KBM-7 (cell line): ENCODE results near the gene NAPB.
A peak's percentile ranks its signal among the peaks of the same experiment; 100 is the strongest.

ENCODE experiments used
- DNase-seq: peaks from one replicate; pipeline ENCODE4 v3.0.0-alpha.2; 2015
- in situ Hi-C: fragments of 300-500 bp; cut with MboI; formaldehyde crosslinking; loops from 2 replicates; pipeline ENCODE4 v1.14.3; 2020; ENCODE audit warnings: low sequenced_read_pairs, low pct_unique_long_range_greater_than_20kb, mixed read lengths

Gene NAPB

DNA sequence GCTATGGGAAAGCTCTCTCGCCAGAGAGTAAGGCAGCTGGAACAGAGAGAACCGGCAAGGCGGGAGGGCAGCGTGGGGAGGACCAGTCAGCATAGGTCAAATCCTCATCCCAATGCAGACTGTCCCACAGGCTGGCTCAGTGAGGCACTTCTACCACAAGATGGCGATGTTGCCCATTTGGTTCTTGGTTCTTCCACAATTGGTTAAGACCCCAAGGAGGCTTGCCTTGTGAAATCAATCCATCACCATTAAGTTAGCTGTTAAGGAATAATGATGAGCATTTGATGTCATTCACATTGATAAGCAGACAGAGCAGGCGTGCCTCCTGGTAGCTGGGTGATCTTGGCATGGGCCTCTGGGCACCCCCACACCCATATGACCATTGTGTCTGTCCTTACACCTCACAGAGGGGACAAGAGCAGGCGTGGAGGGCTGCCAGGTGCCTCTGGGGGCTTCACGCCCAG is 20.6 kb upstream of the NAPB start:
- in situ Hi-C loops, result no loop called here
- DNase-seq, result peak; percentile 68

GRCh38 chr20:23440004-23440403 is 18.7 kb upstream of the NAPB start:
- no peak for DNase-seq
- in situ Hi-C loops, result no loop called here

DNA sequence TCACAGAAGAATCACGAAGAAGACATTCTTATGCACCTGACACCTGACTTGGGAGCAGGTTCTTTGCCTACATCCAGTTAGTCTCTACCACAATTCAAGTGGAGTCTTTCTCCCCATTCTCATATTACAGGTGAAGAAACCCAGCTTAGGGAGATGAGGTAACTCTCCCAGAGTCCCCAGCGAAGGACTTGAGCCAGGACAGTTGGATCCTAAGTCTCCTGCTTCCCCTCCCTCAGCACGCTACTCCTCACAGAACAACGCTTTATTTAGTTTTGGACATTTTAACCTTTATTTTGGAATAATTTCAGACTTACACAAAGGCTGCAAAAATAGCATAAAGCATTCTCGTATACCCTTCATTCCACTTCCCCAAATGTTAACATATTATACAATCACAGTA is 17.4 kb upstream of the NAPB start:
- in situ Hi-C loops, result no loop called here
- no peak for DNase-seq

DNA sequence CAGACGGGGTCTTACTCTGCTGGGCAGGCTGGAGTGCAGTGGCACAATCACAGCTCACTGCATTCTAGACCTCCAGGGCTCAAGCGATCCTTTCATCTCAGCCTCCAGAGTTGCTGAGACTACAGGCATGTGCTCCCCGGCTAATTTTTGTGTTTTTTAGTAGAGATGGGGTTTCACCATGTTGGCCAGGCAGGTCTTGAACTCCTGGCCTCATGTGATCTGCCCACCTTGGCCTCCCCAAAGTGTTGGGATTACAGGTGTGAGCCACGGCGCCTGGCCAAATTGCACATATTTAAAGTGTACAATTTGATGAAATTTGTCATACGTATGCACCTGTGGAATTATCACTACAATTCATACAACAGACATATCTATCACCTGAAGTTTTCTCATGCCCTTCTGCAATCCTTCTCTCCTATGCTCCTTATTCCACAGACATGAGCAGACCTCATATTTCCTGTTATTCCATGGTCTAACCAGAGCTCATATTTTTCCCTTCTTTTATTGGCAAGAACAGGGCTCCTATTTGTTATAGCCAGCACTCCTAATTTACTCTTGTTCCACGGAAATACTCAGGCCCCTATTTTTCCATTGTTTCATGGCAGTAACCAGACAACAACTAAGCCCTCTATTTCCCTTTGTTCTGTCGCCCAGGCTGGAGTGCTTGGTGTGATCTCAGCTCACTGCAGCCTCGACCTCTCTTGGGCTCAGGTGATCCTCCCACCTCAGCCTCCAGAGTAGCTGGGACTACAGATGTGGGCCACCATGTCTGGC is 16.0 kb upstream of the NAPB start:
- in situ Hi-C loops, result no loop called here
- no peak for DNase-seq

DNA sequence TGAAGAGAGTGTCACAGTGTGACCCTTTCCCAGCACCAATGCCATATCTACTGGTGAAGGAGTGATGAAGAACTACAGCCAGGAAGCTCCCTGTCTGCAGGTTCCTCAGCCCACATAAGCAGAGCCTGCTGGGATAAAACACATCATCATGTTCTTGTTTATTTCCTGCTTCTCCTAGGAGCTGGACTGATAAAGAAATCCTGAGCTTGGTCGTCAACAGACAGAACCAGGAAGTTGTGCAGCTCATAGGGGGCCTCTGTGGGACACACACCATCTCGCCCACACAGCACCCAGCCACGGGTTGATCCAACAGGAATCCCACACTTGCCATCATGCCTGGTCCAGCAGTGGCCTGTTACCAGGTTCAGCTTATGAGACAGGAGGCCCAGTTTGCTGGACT is 15.4 kb upstream of the NAPB start:
- in situ Hi-C loops, result no loop called here
- DNase-seq, result no peak

- in situ Hi-C loops, result no loop called here
- no peak for DNase-seq
Measured at GRCh38 chr20:23435626-23436539, 14.6 kb upstream of the NAPB start.

DNA sequence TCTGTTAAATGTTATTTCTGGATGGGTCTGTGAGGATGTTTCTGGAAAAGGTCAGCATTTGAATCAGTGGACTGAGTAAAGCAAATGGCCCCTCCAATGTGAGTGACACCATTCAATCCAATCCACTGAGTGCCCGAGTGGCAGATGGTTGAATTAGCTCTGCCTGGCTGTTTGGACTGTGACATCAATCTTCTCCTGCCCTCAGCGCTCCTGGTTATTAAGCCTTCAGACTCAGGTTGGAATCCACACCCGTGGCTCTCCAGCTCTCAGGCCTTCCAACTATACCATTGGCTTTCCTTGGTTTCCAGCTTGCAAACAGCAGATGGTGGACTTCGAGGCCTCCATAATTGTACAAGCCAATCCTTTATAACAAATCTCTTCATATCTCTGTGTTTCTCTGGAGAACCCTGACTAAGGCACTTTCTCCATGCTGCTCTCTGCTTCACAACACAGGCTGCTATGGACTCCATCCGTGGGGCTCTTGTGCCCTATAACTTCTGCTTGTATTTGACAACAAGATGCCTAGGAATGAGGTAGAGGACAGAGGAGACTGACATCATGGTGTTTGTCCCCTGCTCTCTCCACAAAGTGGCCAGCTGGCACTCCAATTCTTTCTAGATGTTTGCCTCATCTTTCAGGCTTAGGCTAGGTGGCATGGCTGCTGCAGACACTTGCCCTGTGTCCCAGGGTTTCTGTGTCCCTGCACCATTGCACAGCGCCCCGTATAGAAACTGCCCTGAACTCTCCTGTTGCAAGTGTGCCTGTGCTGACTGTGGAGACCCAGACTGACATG is 13.4 kb upstream of the NAPB start:
- in situ Hi-C loops, result no loop called here
- no peak for DNase-seq

DNA sequence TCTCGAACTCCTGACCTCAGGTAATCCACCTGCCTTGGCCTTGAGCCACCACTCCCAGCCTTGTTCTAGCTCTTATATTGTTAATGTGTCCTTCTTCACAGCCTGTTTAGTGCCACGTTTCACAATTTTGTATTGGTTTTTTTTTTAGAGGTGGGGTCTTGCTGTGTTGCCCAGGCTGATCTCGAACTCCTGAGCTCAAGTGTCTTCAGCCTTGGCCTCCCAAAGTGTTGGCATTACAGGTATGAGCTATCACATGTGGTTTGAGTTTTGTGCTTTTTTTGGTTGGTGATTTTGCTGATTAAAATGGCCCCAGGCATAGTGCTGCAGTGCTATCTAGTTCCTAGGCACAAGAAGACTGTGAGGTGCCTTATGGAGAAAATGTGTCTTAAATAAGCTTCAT is 12.3 kb upstream of the NAPB start:
- in situ Hi-C loops, result no loop called here
- DNase-seq, result no peak

- DNase-seq, result no peak
- in situ Hi-C loops, result no loop called here
Measured at GRCh38 chr20:23425129-23425528, 3.8 kb upstream of the NAPB start.

DNA sequence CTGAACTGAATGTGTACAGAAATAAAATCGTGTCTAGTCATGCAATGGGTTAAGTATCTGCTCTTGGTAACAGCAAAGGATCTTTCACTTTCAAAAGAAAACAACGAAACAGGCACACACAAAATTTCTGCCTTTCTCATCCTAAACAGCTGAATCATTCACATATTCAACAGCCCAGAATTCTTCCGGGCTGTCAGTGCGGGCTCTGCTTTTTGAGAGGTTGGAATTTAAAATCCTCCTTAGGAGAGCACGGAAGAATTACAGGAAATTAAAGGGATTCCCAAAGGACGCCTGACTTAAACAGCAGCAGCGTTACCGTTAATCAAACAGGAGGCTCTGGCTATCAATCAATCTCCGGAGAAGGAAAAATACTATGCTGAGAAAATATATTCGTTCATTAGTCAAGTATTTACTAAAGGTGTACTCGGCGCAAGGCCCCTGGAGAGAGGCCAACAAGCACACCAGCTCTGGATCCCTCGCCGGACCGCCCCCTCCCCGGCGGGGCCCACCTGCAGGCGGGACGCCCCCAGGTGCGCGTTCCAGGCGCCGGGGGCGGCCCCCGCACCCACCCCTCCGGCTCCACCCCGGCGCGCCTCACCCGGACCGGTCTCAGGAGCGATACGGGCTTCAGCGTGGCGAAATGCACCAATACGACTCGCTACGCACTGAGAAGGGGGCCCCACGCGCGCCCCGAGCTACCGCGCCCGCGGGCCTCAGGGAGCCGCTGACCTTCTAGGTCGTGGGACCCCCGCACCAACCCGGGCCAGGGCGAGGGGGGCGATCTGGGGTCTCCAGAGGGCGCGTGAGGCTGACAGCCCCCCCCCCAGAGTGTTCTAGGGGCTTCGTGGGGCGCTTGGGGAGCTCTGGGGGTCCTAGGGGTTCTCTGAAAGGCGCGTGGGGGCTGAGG is 1.0 kb downstream of the NAPB start:
- peak; percentile 38 for DNase-seq
- in situ Hi-C loops, result no loop called here

DNA sequence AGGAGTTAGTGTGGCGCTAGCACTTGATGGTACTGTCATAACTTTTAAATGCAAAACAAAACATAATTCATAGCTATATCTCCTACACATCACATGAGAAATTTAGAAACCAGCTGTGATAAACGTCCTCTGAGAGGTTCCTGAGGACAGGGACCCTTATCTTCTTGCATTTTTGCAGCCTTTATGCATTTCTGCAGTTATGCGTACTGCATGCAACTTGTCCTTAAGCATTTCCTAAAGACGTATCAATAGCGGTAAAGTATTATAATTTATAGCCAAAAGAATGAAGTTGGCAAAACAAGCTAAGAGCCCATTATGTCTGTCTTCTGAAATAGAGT is 1.7 kb downstream of the NAPB start:
- no peak for DNase-seq
- in situ Hi-C loops, result no loop called here

DNA sequence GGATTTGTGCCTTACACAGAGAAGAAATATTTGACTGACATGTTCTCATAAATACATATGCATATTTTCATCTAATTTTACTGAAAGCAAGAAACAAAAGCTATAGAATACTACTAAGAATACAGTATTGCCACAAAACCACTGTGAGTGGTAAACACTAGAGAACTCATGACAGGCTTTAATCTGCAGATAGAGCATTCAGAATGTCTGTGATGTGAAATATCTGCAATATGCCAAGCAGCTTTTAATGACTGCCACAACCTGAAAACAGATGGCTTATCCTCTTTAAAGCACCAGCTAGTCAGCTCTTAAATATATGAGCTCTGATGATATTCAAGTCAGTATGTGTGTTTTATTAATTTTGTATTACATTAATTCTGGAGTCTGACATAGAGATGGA is 3.4 kb downstream of the NAPB start:
- DNase-seq, result no peak
- in situ Hi-C loops, result no loop called here

DNA sequence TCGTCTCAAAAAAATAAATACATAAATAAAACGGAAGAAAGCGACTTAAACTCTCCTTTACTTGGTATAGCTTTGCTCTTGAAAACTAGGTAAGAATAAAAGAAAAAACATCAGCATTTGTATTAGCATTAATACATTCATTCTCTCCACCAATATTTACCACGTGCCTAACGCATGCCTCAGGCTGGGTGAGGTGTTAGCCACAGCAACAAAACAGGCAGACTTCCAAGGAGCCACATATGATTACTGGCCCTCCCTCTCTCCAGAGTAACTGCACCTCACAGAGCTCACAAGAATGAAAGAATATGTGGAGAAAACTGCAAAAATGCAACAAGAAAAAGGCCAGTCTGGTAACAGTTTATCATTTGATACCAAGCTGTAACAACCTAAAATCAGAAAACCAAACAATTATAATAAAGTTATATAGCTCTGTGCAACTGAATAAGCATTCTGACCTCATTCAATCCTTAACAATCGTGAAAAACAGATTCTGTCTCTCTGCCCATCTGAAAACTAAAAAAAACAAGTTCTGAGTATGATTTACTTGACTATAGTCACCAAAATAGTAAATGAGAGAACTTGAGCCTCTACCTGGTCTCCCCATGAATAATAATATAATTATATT is 5.2 kb downstream of the NAPB start:
- no peak for DNase-seq
- in situ Hi-C loops, result no loop called here

DNA sequence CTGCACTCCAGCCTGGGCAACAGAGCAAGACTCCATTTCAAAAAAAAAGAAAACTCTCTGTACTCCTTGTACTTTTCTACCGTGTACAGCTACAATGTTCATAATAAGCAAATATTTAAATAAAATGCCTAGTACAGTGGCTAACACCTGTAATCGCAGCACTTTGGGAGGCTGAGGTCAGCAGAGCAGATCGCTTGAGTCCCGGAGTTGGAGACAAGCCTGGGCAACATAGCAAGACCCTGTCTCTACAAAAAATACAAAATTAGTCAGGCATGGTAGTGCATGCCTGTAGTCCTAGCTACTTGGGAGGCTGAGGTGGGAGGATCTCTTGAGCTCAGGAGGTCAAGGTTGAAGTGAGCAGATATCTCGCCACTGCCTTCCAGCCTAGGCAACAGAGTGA is 5.7 kb downstream of the NAPB start:
- in situ Hi-C loops, result no loop called here
- no peak for DNase-seq

DNA sequence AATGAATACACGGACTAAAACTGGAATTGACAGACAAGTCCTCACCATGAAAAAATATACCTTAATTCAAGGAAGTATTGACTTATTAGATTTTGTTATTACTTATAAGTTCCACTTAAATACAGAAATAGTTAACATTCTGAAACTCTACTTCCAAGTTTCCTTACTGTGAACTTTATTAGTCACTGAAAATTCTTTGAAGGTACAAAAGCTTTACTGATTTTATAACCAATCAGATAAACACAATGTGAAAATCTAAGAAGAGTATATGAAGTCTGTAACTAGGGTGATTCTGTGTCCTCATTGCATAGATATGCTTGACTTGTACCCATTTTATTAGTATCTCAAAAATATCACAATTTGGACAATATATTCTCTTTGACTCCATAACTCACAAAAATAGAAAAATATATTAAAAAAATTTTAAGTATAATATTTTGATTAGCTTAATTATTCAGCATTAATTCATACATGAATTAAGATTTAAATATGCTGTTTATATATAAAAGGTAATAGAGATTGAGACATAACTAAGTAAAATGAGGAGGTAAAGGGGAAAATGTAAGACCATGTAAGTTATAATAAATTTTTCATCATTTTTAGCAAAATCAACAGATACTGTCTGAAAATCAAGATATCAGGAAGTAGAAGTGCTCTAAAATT is 6.6 kb downstream of the NAPB start:
- no peak for DNase-seq

DNA sequence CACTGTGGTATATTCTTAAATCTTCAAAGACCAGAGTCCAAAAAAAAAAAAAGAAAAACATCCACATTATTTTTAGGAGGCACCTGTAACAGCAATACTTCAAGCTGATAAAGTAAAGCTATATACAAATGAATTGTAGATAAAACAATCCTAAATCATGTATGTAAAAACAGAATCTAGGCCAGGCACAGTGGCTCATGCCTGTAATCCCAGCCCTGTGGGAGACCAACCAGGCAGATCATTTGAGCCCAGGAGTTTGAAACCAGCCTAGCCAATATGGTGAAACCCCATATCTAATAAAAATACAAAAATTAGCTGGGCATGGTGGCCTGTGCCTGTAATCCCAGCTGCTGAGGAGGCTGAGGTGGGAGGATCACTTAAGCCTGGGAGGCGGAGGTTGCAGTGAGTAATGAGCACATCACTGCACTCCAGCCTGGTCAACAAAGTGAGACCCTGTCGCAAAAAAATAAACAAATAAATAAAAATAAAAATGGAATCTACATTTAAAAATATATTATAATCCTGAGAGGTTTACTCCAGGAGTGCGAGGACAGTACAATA is 7.3 kb downstream of the NAPB start:
- in situ Hi-C loops, result no loop called here
- DNase-seq, result no peak

More for the DNA sequence above, 6.6 kb downstream of the NAPB start:
- in situ Hi-C loops, result no loop called here

DNA sequence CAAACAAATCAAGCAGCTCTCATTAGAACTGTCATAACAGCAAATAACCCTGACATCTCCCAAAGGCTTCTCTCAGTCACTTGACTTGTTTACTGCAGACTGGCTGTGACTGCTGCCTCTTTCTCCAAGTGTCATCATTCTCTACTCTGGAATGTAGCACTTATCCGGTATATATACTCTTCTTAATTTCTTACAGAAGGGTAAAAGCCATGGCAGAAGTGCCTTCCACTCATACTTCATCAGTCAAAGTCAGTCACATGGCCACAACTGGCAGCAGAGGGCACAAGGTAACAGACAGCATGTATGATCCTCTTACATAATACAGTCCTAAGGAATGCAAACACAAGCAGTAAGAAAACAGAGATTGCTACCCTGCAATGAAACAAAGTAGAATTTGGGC is 9.3 kb downstream of the NAPB start:
- in situ Hi-C loops, result no loop called here
- no peak for DNase-seq
